ENCODE data around the gene GPR158. TPM values are rescaled to one million over a fixed set of nuclear protein-coding genes. Genes with fewer than 3 reads are reported as not detected.
"Not testable (repeated sequence)": the region's sequence is repeated elsewhere in the genome, so short reads cannot be mapped to it uniquely, and the experiment has no call there.

Gene GPR158
- total RNA-seq, 1 experiment from 2014 or later, result 0.42 TPM

DNA sequence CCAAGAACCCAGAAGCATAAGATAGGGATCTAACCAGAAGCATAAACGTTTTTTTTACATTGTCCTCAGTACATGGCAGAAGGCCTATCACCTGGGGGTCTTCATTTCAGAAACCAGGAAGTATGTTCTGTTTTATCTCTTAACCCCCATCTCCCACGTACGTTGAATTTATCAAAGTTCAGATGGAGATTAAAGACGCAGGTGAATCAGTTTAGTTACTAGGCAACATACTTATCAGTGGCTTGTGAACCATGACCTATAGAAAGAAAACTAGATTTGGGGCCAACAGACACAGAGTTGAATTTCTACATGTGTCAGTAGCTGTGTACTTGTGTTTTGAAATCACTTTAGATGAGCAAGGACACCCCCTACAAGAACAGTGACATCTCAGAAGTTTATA, 122.7 kb downstream of the GPR158 start:
- Histone ChIP-seq H3K27ac (no peak overlapping the region), H3K9me3 (replicated peaks) (no peaks in the 10 kb centered on the region), H3K27me3 (replicated peaks) (no peaks in the 10 kb centered on the region), H3K4me3 (no peak overlapping the region), H3K36me3 (no peaks in the 10 kb centered on the region), H3K4me1 (replicated peaks) (no peaks in the 10 kb centered on the region)
- no peak for DNase-seq (ENCODE audit: low read depth in 1 of 2, low spot score in 2 of 2)

GRCh38 chr10:25300073-25300472, 125.3 kb downstream of the GPR158 start:
- Histone ChIP-seq H3K4me3 (no peak overlapping the region), H3K27ac (no peak overlapping the region), H3K36me3 (no peaks in the 10 kb centered on the region), H3K4me1 (replicated peaks) (no peaks in the 10 kb centered on the region), H3K9me3 (replicated peaks) (no peaks in the 10 kb centered on the region), H3K27me3 (replicated peaks) (no peaks in the 10 kb centered on the region)
- no peak for DNase-seq (ENCODE audit: low read depth in 1 of 2, low spot score in 2 of 2)

DNA sequence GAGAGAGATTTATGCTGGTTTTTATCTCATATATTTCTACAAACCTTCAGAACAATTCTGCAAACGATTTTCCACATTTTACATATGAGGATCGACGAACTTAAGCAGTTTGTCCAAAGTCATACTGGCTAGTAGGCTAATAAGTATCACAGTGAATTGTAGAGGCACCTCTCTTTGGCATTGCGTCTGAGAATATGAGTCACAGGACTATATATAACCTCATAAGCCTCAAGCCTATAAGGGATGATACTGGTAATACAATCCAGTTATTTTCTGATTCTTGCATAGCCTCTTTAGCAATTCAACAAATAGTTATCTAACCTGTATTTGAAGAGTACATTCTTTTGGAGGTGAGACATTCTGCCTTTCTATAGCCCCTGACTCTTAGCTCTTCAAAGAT, 129.8 kb downstream of the GPR158 start:
- Histone ChIP-seq H3K9me3 (replicated peaks) (no peaks in the 10 kb centered on the region), H3K4me1 (replicated peaks) (no peaks in the 10 kb centered on the region), H3K36me3 (no peaks in the 10 kb centered on the region), H3K4me3 (no peak overlapping the region), H3K27ac (no peak overlapping the region), H3K27me3 (replicated peaks) (no peaks in the 10 kb centered on the region)
- DNase-seq (ENCODE audit: low read depth in 1 of 2, low spot score in 2 of 2), result no peak

DNA sequence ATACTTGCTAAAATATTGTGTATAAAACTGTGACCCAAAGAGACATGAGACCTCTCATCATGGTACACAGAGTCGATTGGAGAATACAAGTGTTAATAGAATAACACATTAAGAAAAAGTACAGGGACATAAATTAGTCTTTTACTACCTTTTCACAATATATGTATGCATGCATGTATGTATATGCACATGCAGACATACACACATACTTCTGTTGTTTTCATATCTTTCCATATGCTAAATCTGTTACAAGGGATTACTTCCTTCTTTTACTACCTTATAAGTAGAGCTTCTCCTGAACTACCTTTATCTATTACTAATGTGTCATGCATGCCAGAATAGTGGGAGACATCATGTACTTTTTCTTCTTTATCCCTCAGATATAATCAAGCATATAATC, 131.6 kb downstream of the GPR158 start:
- Histone ChIP-seq H3K27ac (no peak overlapping the region), H3K4me3 (no peak overlapping the region), H3K4me1 (replicated peaks) (no peaks in the 10 kb centered on the region), H3K9me3 (replicated peaks) (no peaks in the 10 kb centered on the region), H3K27me3 (replicated peaks) (no peaks in the 10 kb centered on the region), H3K36me3 (no peaks in the 10 kb centered on the region)
- DNase-seq (ENCODE audit: low read depth in 1 of 2, low spot score in 2 of 2), result no peak

DNA sequence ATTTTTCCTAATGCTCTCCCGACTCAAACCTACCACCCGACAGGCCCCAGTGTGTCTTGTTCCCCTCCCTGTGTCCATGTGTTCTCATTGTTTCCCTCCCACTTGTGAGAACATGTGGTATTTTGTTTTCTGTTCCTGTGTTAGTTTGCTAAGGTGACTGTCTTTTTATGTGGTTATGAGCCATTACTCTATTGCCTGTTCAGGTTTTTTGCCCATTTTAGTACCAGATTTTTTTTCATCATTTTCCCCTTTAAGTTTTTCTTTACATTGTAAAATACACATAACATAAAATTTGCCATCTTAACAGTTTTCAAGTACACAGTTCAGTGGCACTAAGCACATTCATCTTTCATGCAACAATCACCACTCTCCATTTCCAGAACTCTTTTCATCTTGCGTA, 133.5 kb downstream of the GPR158 start:
- Histone ChIP-seq H3K4me1 (replicated peaks) (no peaks in the 10 kb centered on the region), H3K9me3 (replicated peaks) (no peaks in the 10 kb centered on the region), H3K27ac (no peak overlapping the region), H3K4me3 (no peak overlapping the region), H3K36me3 (no peaks in the 10 kb centered on the region), H3K27me3 (replicated peaks) (no peaks in the 10 kb centered on the region)
- no peak for DNase-seq (ENCODE audit: low read depth in 1 of 2, low spot score in 2 of 2)

DNA sequence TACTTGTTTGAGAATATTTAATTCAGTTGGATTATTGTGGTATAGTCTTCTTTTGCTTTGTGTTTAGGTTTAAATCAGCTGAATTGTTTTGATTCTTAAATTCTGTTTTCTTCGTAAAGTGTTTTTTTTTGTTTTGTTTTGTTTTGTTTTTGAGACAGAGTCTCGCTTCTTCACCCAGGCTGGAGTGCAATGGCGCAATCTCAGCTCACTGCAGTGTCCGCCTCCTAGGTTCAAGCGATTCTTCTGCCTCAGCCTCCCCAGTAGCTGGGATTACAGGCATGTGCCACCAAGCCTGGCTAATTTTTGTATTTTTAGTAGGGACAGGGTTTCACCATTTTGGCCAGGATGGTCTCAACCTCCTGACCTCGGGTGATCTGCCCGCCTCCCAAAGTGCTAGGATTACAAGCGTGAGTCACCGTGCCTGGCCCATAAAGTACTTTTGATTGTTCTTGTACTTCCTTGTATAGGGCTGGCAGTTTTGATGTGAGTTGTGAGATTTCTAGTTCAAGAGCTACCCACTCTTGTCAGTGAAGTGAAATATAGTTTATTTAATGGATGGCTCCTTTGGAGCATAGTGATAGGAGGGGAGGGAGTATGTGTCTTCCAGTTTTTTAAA, 142.9 kb downstream of the GPR158 start:
- not testable (repeated sequence) for H3K36me3 ChIP-seq; H3K4me3 ChIP-seq; H3K27me3 ChIP-seq (replicated peaks); DNase-seq (ENCODE audit: low read depth in 1 of 2, low spot score in 2 of 2); H3K4me1 ChIP-seq (replicated peaks); H3K27ac ChIP-seq; H3K9me3 ChIP-seq (replicated peaks)

DNA sequence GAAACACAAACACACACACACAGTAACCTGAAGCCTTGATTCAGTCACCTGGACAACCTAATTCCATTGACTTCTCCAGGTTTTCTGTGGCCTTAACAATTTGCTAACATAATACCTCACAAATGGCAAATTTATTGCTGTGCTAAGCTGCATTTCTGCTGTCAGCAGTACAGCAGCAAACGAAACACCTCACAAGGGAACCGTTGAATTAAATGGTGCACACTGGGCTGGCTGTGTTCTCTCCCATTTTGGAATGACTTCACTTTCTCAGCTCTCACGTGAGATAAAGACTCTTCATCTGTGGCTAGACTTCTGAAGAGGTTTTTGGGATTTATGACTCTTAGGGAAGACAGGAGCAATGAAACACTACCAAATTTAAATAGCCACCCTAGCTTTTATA, 152.5 kb downstream of the GPR158 start:
- H3K9me3 ChIP-seq (replicated peaks), result no peaks in the 10 kb centered on the region
- H3K4me1 ChIP-seq (replicated peaks), result no peaks in the 10 kb centered on the region
- no peaks in the 10 kb centered on the region for H3K27me3 ChIP-seq (replicated peaks)
- no peaks in the 10 kb centered on the region for H3K36me3 ChIP-seq
- H3K4me3 ChIP-seq, result no peak overlapping the region
- no peak for DNase-seq (ENCODE audit: low read depth in 1 of 2, low spot score in 2 of 2)
- H3K27ac ChIP-seq, result no peak overlapping the region

GRCh38 chr10:25328361-25328760, 153.6 kb downstream of the GPR158 start:
- no peaks in the 10 kb centered on the region for H3K4me1 ChIP-seq (replicated peaks)
- DNase-seq (ENCODE audit: low read depth in 1 of 2, low spot score in 2 of 2), result no peak
- no peaks in the 10 kb centered on the region for H3K27me3 ChIP-seq (replicated peaks)
- H3K27ac ChIP-seq, result no peak overlapping the region
- no peak overlapping the region for H3K4me3 ChIP-seq
- no peaks in the 10 kb centered on the region for H3K36me3 ChIP-seq
- no peaks in the 10 kb centered on the region for H3K9me3 ChIP-seq (replicated peaks)

DNA sequence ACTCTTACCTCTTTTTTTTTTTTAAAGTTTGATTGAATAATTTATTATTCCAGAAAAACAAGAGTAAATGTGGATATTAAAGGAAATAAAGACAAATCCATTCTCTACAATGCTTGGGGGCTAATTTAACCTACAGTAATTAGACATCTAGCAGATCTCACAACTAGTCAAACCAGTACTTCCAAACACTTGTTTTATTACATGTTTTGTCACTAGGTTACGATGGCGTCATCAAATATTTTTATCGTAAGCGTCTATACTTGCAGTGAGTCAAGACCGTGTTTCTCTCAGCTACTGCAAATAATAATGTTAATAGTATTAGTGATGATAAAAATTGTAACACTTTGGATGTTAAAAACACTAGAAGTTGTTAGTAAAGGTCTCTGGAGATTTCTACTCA, 154.8 kb downstream of the GPR158 start:
- not testable (repeated sequence) for H3K9me3 ChIP-seq (replicated peaks); H3K27me3 ChIP-seq (replicated peaks); H3K4me1 ChIP-seq (replicated peaks); H3K4me3 ChIP-seq; H3K27ac ChIP-seq; H3K36me3 ChIP-seq; DNase-seq (ENCODE audit: low read depth in 1 of 2, low spot score in 2 of 2)

DNA sequence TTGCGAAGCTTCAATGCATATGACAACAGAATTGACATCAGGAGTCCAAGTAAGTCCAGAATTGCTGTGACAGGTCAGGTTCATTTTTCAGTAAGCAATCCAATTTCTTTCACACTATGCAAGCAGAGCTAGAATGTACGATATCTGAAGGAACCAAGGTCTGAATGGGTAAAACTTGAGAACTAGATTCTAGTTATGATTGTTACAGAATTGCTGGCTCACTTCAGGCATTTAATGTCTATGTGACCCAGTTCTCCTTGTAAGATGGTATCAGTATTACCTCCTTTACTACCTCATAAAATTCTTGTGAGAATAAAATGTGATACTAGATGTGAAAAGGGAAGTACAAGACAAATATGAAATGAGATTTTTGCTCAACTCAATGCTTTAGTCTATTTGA, 159.6 kb downstream of the GPR158 start:
- H3K27ac ChIP-seq, result no peak overlapping the region
- no peaks in the 10 kb centered on the region for H3K27me3 ChIP-seq (replicated peaks)
- DNase-seq (ENCODE audit: low read depth in 1 of 2, low spot score in 2 of 2), result no peak

DNA sequence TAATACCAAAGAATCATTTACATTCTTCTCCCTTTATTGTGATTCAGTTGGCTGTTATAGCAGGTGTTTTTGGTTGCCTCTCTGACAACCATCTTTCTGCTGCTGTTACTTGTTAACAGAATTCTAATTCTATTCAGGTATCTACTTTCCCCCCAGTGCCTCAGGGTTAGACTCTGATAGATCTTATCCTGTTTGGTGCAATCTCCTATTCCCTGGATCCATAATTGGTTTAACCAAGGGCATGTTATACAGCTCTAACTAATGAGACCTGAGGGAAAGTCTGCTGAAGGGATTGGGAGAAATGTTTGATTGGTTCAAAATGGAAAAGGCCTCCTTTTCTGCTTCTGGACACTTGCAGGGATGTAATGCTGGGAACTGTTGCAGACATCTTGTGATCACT, 161.5 kb downstream of the GPR158 start:
- no peaks in the 10 kb centered on the region for H3K36me3 ChIP-seq
- H3K4me1 ChIP-seq (replicated peaks), result no peaks in the 10 kb centered on the region
- H3K27me3 ChIP-seq (replicated peaks), result no peaks in the 10 kb centered on the region
- no peak for DNase-seq (ENCODE audit: low read depth in 1 of 2, low spot score in 2 of 2)
- H3K4me3 ChIP-seq, result no peak overlapping the region
- H3K27ac ChIP-seq, result no peak overlapping the region
- no peaks in the 10 kb centered on the region for H3K9me3 ChIP-seq (replicated peaks)

More for the DNA sequence above, 159.6 kb downstream of the GPR158 start:
- H3K36me3 ChIP-seq, result no peaks in the 10 kb centered on the region
- no peaks in the 10 kb centered on the region for H3K9me3 ChIP-seq (replicated peaks)
- H3K4me1 ChIP-seq (replicated peaks), result no peaks in the 10 kb centered on the region
- no peak overlapping the region for H3K4me3 ChIP-seq

DNA sequence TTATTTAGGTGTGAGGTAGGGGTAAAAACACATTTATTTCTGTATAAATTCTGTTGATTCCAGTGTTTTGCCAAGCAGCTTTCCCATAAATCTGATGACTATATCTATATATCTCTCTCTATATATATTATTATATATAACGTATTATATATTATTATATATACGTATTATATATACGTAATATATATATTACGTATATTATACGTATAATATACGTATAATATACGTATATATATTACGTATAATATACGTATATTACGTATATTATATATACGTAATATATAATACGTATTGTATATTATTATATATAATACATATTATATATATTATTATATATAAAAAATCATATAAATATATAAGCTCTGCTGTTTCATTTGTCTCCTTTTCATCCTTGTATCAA, 163.5 kb downstream of the GPR158 start:
- Histone ChIP-seq H3K9me3 (replicated peaks) (no peaks in the 10 kb centered on the region), H3K36me3 (no peaks in the 10 kb centered on the region), H3K27ac (no peak overlapping the region), H3K4me3 (no peak overlapping the region), H3K27me3 (replicated peaks) (no peaks in the 10 kb centered on the region), H3K4me1 (replicated peaks) (no peaks in the 10 kb centered on the region)
- DNase-seq (ENCODE audit: low read depth in 1 of 2, low spot score in 2 of 2), result no peak

DNA sequence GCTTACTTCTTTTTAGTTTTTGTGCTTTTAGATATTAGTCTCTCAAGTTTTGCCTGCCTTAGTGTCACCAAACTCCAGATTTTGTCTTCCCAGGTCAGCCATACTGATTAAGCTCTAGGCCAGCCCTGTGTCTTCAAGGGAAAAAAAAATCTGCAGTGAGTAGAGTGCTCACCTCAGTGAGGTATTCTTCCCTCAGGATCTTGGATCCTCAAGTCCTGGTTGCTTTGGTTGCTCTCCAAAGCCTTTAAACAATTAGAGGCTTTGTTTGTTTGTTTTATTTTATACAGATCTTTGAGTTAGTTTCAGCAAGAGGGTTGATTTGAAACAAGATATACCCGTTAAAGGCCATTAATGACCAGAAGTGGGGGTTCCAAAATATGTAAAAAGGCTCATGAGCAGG, 165.2 kb downstream of the GPR158 start:
- H3K27me3 ChIP-seq (replicated peaks), result no peaks in the 10 kb centered on the region; the same call in 1 of the 2 replicates
- no peaks in the 10 kb centered on the region for H3K36me3 ChIP-seq
- H3K4me1 ChIP-seq (replicated peaks), result no peaks in the 10 kb centered on the region
- no peak for DNase-seq (ENCODE audit: low read depth in 1 of 2, low spot score in 2 of 2)
- no peak overlapping the region for H3K27ac ChIP-seq
- H3K9me3 ChIP-seq (replicated peaks), result no peaks in the 10 kb centered on the region
- no peak overlapping the region for H3K4me3 ChIP-seq

DNA sequence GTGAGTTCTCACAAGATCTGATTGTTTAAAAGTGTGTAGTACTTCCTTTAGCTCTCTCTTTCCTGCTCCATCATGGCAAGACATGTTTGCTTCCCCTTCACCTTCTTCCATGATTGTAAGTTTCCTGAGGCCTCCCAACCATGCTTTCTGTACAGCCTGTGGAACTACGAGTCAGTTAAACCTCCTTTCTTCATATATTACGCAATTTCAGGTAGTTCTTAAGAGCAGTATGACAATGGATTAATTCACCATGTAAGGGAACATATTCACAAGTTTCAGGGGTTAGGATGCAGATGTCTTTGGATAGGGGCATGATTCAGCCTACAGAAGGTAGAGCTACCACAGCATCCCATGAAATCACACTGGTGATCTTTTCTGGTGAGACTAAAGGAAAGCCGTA, 174.7 kb downstream of the GPR158 start:
- no peaks in the 10 kb centered on the region for H3K27me3 ChIP-seq (replicated peaks)
- no peaks in the 10 kb centered on the region for H3K9me3 ChIP-seq (replicated peaks)
- no peaks in the 10 kb centered on the region for H3K36me3 ChIP-seq
- H3K27ac ChIP-seq, result no peak overlapping the region
- DNase-seq (ENCODE audit: low read depth in 1 of 2, low spot score in 2 of 2), result no peak
- no peaks in the 10 kb centered on the region for H3K4me1 ChIP-seq (replicated peaks)
- H3K4me3 ChIP-seq, result no peak overlapping the region

- DNase-seq (ENCODE audit: low read depth in 1 of 2, low spot score in 2 of 2), result no peak
- H3K9me3 ChIP-seq (replicated peaks), result no peaks in the 10 kb centered on the region
- H3K27ac ChIP-seq, result no peak overlapping the region
- H3K4me1 ChIP-seq (replicated peaks), result no peaks in the 10 kb centered on the region
- H3K36me3 ChIP-seq, result no peaks in the 10 kb centered on the region
- H3K4me3 ChIP-seq, result no peak overlapping the region
- no peaks in the 10 kb centered on the region for H3K27me3 ChIP-seq (replicated peaks)
Measured at GRCh38 chr10:25356609-25357008, 181.8 kb downstream of the GPR158 start.

Measured in SJSA1 (cell line).